HepG2 (cell line): ENCODE measurements around the gene GPRC5B. TPM values are rescaled to one million over a fixed set of nuclear protein-coding genes. Genes with fewer than 3 reads are reported as not detected.

Experiments
- ATAC-seq: fragments of 200-7000 bp; cut with Tn5 transposase; 3 replicates; pipeline ENCODE4 v1.9.1; 2020; ENCODE audit warnings: mild to moderate bottlenecking, moderate library complexity
- BruUV-seq: library from RNA; stranded (reverse); fragments of 400-500 nt; replicated peaks from 2 replicates; lab custom pipeline; 2021; lab: Mats Ljungman, UMichigan
- CTCF ChIA-PET: fragments of 300-600 bp; formaldehyde crosslinking; extraction: SDS; loops from one replicate; lab custom pipeline; 2021; ENCODE audit warnings: low total read pairs, inconsistent platforms, low intra/inter-chr PET ratio; lab: Yijun Ruan, JAX
- POLR2A ChIA-PET: fragments of 350-600 bp; sonication (Branson Sonifier 250); formaldehyde crosslinking; loops from one replicate; lab custom pipeline; 2020; ENCODE audit warnings: antibody characterized with exemption, inconsistent platforms; lab: Yijun Ruan, JAX
- DNase-seq: peaks from one replicate; pipeline ENCODE4 v3.0.0-alpha.2; 2015; ENCODE audit warnings: low spot score
- FAIRE-seq: peaks from 3 replicates; lab custom pipeline; 2011; peaks lifted over from hg19 to GRCh38; lab: Jason Lieb, UNC
- H2AFZ ChIP-seq: one replicate; pipeline ENCODE4 v1.6.1; 2011; ENCODE audit warnings: low read length, inconsistent platforms
- H3K27ac ChIP-seq: fragments of 300-600 bp; 3 replicates; pipeline ENCODE4 v1.8.0; 2011; ENCODE audit warnings: mixed run types, mild to moderate bottlenecking, mixed read lengths, low read length, inconsistent platforms; ENCODE audit not compliant: insufficient read depth; ENCODE audit errors: extremely low read length
- H3K27me3 ChIP-seq, 2 experiments: fragments of 200-600 bp in 1 of 2; 2 replicates in 1 of 2; 3 replicates in 1 of 2; pipeline versions ENCODE4 v1.6.0 to v1.8.0; 2011; ENCODE audit warnings: low read length in 2 of 2, mild to moderate bottlenecking in 2 of 2, moderate library complexity in 2 of 2, inconsistent platforms in 1 of 2; ENCODE audit not compliant: insufficient read depth in 2 of 2, control insufficient read depth in 1 of 2
- H3K36me3 ChIP-seq, 2 experiments: fragments of 200-600 bp in 1 of 2; replicated peaks in 1 of 2; 2 replicates in 1 of 2; 3 replicates in 1 of 2; pipeline versions ENCODE4 v1.5.1 to v1.8.0; 2011; ENCODE audit warnings: low read length in 2 of 2, inconsistent platforms in 1 of 2; ENCODE audit not compliant: insufficient read depth in 2 of 2, control insufficient read depth in 1 of 2
- H3K4me1 ChIP-seq: 2 replicates; pipeline ENCODE4 v1.5.1; 2012; ENCODE audit warnings: low read length, inconsistent platforms; ENCODE audit not compliant: insufficient read depth
- H3K4me2 ChIP-seq: 2 replicates; pipeline ENCODE4 v1.6.0; 2011; ENCODE audit warnings: low read depth, low read length, inconsistent platforms
- H3K4me3 ChIP-seq, 3 experiments: fragments of 200-600 bp in 1 of 3; sonication (generic), shearing (Covaris generic) in 1 of 3; replicated peaks in 1 of 3; 2 replicates each; pipeline ENCODE4 v1.5.1; 2011 to 2016; ENCODE audit warnings: low read length in 3 of 3, inconsistent platforms in 2 of 3, low read depth in 2 of 3, mild to moderate bottlenecking in 2 of 3, control low read depth in 1 of 3, mixed read lengths in 1 of 3; ENCODE audit not compliant: insufficient read depth in 1 of 3
- H3K79me2 ChIP-seq: one replicate; pipeline ENCODE4 v1.6.1; 2011; ENCODE audit warnings: low read length, inconsistent platforms; ENCODE audit not compliant: insufficient read depth
- H3K9ac ChIP-seq: 2 replicates; pipeline ENCODE4 v1.6.0; 2011; ENCODE audit warnings: mild to moderate bottlenecking, low read depth, low read length, inconsistent platforms; ENCODE audit not compliant: insufficient read depth
- H3K9me3 ChIP-seq: 2 replicates; pipeline ENCODE4 v1.5.1; 2012; ENCODE audit warnings: mild to moderate bottlenecking, low read length
- H4K20me1 ChIP-seq: 2 replicates; pipeline ENCODE4 v1.6.0; 2011; ENCODE audit warnings: inconsistent platforms, mild to moderate bottlenecking, low read length, moderate library complexity; ENCODE audit not compliant: insufficient read depth
- FOXO1 ChIP-seq: sonication (generic); formaldehyde crosslinking; IDR thresholded peaks from 2 replicates; pipeline ENCODE4 v1.4.0; 2020; ENCODE audit warnings: missing genetic modification reagents
- GABPB1 ChIP-seq: IDR thresholded peaks from 2 replicates; pipeline ENCODE4 v1.6.1; 2016; ENCODE audit warnings: mild to moderate bottlenecking, missing genetic modification reagents, moderate library complexity, missing compliant biosample characterization
- HNRNPL ChIP-seq: fragments of 200-400 bp; formaldehyde crosslinking; IDR thresholded peaks from 2 replicates; pipeline ENCODE4 v1.6.1; 2017; ENCODE audit warnings: mild to moderate bottlenecking, low read depth, low read length
- NFE2 ChIP-seq: sonication (generic); formaldehyde crosslinking; IDR thresholded peaks from 2 replicates; pipeline ENCODE4 v1.4.0; 2020; ENCODE audit warnings: missing genetic modification reagents
- PHF20 ChIP-seq: sonication (generic); formaldehyde crosslinking; IDR thresholded peaks from 2 replicates; pipeline ENCODE4 v1.5.0; 2020; ENCODE audit warnings: mild to moderate bottlenecking, missing genetic modification reagents
- POLR2AphosphoS5 ChIP-seq: IDR thresholded peaks from 2 replicates; pipeline ENCODE4 v1.6.1; 2012; ENCODE audit warnings: low read depth, low read length
- SIX1 ChIP-seq: sonication (generic); formaldehyde crosslinking; IDR thresholded peaks from 2 replicates; pipeline ENCODE4 v1.4.0; 2020; ENCODE audit warnings: missing genetic modification reagents, borderline replicate concordance
- SKI ChIP-seq: fragments of 450-650 bp; IDR thresholded peaks from one replicate; pipeline ENCODE4 v1.6.1; 2018; ENCODE audit warnings: mild to moderate bottlenecking; ENCODE audit not compliant: partially characterized antibody
- SRSF9 ChIP-seq: fragments of 200-400 bp; formaldehyde crosslinking; IDR thresholded peaks from 2 replicates; pipeline ENCODE4 v1.6.1; 2018; ENCODE audit warnings: borderline replicate concordance, mild to moderate bottlenecking, low read depth, low read length; ENCODE audit not compliant: insufficient read depth, poor library complexity, severe bottlenecking
- ZKSCAN1 ChIP-seq: fragments of 150-350 bp; IDR thresholded peaks from 2 replicates; pipeline ENCODE4 v1.6.1; 2014; ENCODE audit warnings: low read length
- ZNF160 ChIP-seq: sonication (generic); formaldehyde crosslinking; IDR thresholded peaks from 2 replicates; pipeline ENCODE4 v1.8.0; 2022; ENCODE audit warnings: mild to moderate bottlenecking, inconsistent platforms, missing genetic modification reagents
- ZNF572 ChIP-seq: sonication (generic); formaldehyde crosslinking; IDR thresholded peaks from 2 replicates; pipeline ENCODE4 v1.5.1; 2020; ENCODE audit warnings: mild to moderate bottlenecking, missing genetic modification reagents
- ZNF737 ChIP-seq: sonication (generic); formaldehyde crosslinking; IDR thresholded peaks from 2 replicates; pipeline ENCODE4 v1.5.0; 2020; ENCODE audit warnings: missing genetic modification reagents, mild to moderate bottlenecking, borderline replicate concordance
- WGBS: methylation state at CpG from one replicate; pipeline ENCODE4 v1.1.6; 2017; ENCODE audit warnings: low lambda C conversion rate; 5-methylcytosine and 5-hydroxymethylcytosine counted together
- in situ Hi-C: cut with HindIII; loops from 2 replicates; pipeline ENCODE4 v1.10.0; 2017; ENCODE audit warnings: low pct_unique_long_range_greater_than_20kb; ENCODE audit not compliant: extremely low pct_ligation_motif_present
- intact Hi-C: fragments of 100-400 bp; cut with micrococcal nuclease; formaldehyde crosslinking; loops from one replicate; pipeline ENCODE4 v1.10.0; 2022; ENCODE audit not compliant: unreplicated experiment
- polyA plus RNA-seq, 8 experiments: library from polyadenylated mRNA; depleted of rRNA in 3 of 8; stranded (reverse) in 7 of 8; unstranded in 1 of 8; fragments of >200 nt; fragmentation: Illumina TruSeq in 4 of 8; extraction: Trizol in 4 of 8; gene quantifications; 2 replicates each; pipeline versions ENCODE4 v1.2.1 to v1.2.3, GENCODE V29; 2011 to 2016; ENCODE audit warnings: low read depth in 4 of 8, missing spikeins in 1 of 8, mixed read lengths in 1 of 8; ENCODE audit not compliant: insufficient read depth in 1 of 8
- total RNA-seq, 5 experiments: library from RNA; depleted of rRNA; stranded (reverse); fragments of >200 nt; fragmentation: Illumina TruSeq; extraction: Trizol; gene quantifications; 2 replicates each; pipeline ENCODE4 v1.2.3, GENCODE V29; 2016; ENCODE audit warnings: low read depth in 1 of 5
- TF ChIP-seq, protein P1 (sequence below): sonication (generic); formaldehyde crosslinking; IDR thresholded peaks from 2 replicates; pipeline ENCODE4 v1.5.1; 2020; ENCODE audit warnings: missing genetic modification reagents, mild to moderate bottlenecking, borderline replicate concordance
- TF ChIP-seq, protein P2 (sequence below): sonication (generic); formaldehyde crosslinking; IDR thresholded peaks from 2 replicates; pipeline ENCODE4 v1.5.0; 2020; ENCODE audit warnings: missing genetic modification reagents
- TF ChIP-seq, protein P3 (sequence below): sonication (generic); formaldehyde crosslinking; IDR thresholded peaks from 2 replicates; pipeline ENCODE4 v1.4.0; 2020; ENCODE audit warnings: missing genetic modification reagents; ENCODE audit errors: not compliant biosample characterization
- TF ChIP-seq, protein P4 (sequence below), 2 experiments: fragments of 450-650 bp in 1 of 2; sonication (generic) in 1 of 2; formaldehyde crosslinking; IDR thresholded peaks; 2 replicates each; pipeline versions ENCODE4 v1.5.0 to v1.8.0; 2020 to 2022; ENCODE audit warnings: mild to moderate bottlenecking in 1 of 2, missing genetic modification reagents in 1 of 2
- TF ChIP-seq, protein P5 (sequence below): IDR thresholded peaks from 2 replicates; pipeline ENCODE4 v1.6.1; 2016; ENCODE audit warnings: missing biosample characterization, missing genetic modification reagents, low read depth

GPRC5B gene
- total and polyA plus RNA-seq, 2 of the 13 experiments (the other 11 are each of a cell fraction or from before 2014, with no cell fraction given), result 0.46 to 0.53 TPM

DNA sequence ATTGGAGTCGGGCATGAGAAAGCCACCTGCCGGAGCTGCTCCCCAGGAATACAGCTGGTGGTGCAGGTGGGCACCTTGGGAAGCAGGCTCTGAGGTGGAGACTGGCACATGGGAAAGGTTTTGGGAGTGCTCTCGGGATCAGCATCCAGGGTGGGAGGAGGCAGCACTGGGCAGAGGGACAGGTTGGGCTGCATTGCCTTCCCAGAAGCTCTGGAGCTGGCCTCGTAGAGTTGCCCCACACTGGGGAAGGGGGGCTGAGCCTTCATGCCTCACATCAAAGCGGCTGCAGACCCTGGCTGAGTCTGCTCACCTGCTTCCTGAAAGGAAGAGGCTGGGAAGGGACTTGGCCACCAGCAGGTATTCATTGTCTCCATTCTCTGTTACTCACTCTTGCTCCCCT lies 13.5 kb upstream of the GPRC5B start:
- no peak overlapping the region for H2AFZ ChIP-seq
- in situ Hi-C loops (loop anchor here (5.0 kb wide), 1 partner anchor 489 kb away; no protein-coding TSS in a partner anchor), intact Hi-C loops (loop anchor here (2.0 kb wide), 1 partner anchor 485 kb away; no protein-coding TSS in a partner anchor)
- H3K27me3 ChIP-seq, result no peaks in the 10 kb centered on the region; a peak in 1 of 5 replicates
- no peaks in the 10 kb centered on the region for H3K36me3 ChIP-seq
- no peak overlapping the region for H3K9ac ChIP-seq
- H3K4me3 ChIP-seq, result no peak overlapping the region
- BruUV-seq, result no TSS peak
- H3K4me2 ChIP-seq, result no peak overlapping the region
- ChIA-PET CTCF (no interaction called here), POLR2A (no interaction called here)
- H3K79me2 ChIP-seq, result no peaks in the 10 kb centered on the region
- FAIRE-seq, result no peak
- no peak for TF ChIP-seq SRSF9
- TF ChIP-seq POLR2AphosphoS5, result no peak
- TF ChIP-seq HNRNPL, result no peak
- no peak for TF ChIP-seq NFE2
- no peak for TF ChIP-seq SKI
- TF ChIP-seq GABPB1 (CRISPR knock-in tag), result no peak
- TF ChIP-seq ZKSCAN1, result no peak
- no peak for TF ChIP-seq PHF20 (CRISPR knock-in tag)
- TF ChIP-seq, protein P1, sequence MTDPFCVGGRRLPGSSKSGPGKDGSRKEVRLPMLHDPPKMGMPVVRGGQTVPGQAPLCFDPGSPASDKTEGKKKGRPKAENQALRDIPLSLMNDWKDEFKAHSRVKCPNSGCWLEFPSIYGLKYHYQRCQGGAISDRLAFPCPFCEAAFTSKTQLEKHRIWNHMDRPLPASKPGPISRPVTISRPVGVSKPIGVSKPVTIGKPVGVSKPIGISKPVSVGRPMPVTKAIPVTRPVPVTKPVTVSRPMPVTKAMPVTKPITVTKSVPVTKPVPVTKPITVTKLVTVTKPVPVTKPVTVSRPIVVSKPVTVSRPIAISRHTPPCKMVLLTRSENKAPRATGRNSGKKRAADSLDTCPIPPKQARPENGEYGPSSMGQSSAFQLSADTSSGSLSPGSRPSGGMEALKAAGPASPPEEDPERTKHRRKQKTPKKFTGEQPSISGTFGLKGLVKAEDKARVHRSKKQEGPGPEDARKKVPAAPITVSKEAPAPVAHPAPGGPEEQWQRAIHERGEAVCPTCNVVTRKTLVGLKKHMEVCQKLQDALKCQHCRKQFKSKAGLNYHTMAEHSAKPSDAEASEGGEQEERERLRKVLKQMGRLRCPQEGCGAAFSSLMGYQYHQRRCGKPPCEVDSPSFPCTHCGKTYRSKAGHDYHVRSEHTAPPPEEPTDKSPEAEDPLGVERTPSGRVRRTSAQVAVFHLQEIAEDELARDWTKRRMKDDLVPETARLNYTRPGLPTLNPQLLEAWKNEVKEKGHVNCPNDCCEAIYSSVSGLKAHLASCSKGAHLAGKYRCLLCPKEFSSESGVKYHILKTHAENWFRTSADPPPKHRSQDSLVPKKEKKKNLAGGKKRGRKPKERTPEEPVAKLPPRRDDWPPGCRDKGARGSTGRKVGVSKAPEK (CRISPR knock-in tag), result no peak
- TF ChIP-seq ZNF572 (CRISPR knock-in tag), result no peak
- TF ChIP-seq, protein P2, sequence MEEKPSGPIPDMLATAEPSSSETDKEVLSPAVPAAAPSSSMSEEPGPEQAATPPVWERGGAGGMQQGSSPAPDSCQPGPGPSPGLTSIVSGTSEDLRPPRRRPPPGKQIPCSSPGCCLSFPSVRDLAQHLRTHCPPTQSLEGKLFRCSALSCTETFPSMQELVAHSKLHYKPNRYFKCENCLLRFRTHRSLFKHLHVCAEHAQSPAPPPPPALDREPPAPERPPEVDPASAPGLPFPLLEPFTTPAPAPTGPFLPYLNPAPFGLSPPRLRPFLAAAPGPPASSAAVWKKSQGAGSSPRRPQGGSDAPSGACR, result no peak
- TF ChIP-seq ZNF160 (CRISPR knock-in tag), result no peak
- TF ChIP-seq, protein P3, sequence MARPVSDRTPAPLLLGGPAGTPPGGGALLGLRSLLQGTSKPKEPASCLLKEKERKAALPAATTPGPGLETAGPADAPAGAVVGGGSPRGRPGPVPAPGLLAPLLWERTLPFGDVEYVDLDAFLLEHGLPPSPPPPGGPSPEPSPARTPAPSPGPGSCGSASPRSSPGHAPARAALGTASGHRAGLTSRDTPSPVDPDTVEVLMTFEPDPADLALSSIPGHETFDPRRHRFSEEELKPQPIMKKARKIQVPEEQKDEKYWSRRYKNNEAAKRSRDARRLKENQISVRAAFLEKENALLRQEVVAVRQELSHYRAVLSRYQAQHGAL (CRISPR knock-in tag), result no peak
- TF ChIP-seq, protein P4, sequence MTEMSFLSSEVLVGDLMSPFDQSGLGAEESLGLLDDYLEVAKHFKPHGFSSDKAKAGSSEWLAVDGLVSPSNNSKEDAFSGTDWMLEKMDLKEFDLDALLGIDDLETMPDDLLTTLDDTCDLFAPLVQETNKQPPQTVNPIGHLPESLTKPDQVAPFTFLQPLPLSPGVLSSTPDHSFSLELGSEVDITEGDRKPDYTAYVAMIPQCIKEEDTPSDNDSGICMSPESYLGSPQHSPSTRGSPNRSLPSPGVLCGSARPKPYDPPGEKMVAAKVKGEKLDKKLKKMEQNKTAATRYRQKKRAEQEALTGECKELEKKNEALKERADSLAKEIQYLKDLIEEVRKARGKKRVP (CRISPR knock-in tag; IDR thresholded peaks at IDR 0.05), result no peak
- no peak for TF ChIP-seq FOXO1 (CRISPR knock-in tag)
- no peak for TF ChIP-seq ZNF737 (CRISPR knock-in tag)
- TF ChIP-seq, protein P5, sequence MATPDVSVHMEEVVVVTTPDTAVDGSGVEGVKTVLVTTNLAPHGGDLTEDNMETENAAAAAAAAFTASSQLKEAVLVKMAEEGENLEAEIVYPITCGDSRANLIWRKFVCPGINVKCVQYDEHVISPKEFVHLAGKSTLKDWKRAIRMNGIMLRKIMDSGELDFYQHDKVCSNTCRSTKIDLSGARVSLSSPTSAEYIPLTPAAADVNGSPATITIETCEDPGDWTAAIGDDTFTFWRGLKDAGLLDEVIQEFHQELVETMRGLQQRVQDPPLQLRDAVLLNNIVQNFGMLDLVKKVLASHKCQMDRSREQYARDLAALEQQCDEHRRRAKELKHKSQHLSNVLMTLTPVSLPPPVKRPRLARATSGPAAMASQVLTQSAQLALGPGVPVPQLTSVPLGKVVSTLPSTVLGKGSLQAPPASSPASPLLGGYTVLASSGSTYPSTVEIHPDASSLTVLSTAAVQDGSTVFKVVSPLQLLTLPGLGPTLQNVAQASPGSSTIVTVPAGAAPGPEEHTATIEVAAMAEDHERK (CRISPR knock-in tag), result no peak
- no peak for TF ChIP-seq SIX1 (CRISPR knock-in tag)
- no peaks in the 10 kb centered on the region for H3K4me1 ChIP-seq
- ATAC-seq, result no peak
- 27% methylated on average over 5 of the region's 5 CpGs for WGBS
- no peaks in the 10 kb centered on the region for H3K9me3 ChIP-seq
- no peak for DNase-seq
- H3K27ac ChIP-seq, result no peak overlapping the region
- H4K20me1 ChIP-seq, result no peaks in the 10 kb centered on the region
